SJCRH30 (cell line): ENCODE data around the gene MAPK11. TPM values are rescaled to one million over a fixed set of nuclear protein-coding genes. Genes with fewer than 3 reads are reported as not detected.

Experiments used
- DNase-seq, 2 experiments: peaks; one replicate each; pipeline ENCODE4 v3.0.0-alpha.2; 2015 to 2020
- H3K27ac ChIP-seq: fragments of 250-450 bp; sonication (Bioruptor Pico); 2 replicates; pipeline ENCODE4 v1.5.1; 2020; ENCODE audit warnings: mild to moderate bottlenecking, moderate library complexity
- H3K27me3 ChIP-seq: fragments of 250-450 bp; sonication (Bioruptor Pico); 2 replicates; pipeline ENCODE4 v1.5.1; 2020; ENCODE audit warnings: mild to moderate bottlenecking, moderate library complexity
- H3K36me3 ChIP-seq: fragments of 250-450 bp; sonication (Bioruptor Pico); 2 replicates; pipeline ENCODE4 v1.5.1; 2020; ENCODE audit warnings: mild to moderate bottlenecking, moderate library complexity
- H3K4me1 ChIP-seq: fragments of 250-450 bp; sonication (Bioruptor Pico); 2 replicates; pipeline ENCODE4 v1.5.1; 2020; ENCODE audit warnings: mild to moderate bottlenecking, moderate library complexity
- H3K4me3 ChIP-seq: fragments of 250-450 bp; sonication (Bioruptor Pico); 2 replicates; pipeline ENCODE4 v1.5.1; 2020; ENCODE audit warnings: mild to moderate bottlenecking, moderate library complexity
- H3K9me3 ChIP-seq: fragments of 250-450 bp; sonication (Bioruptor Pico); replicated peaks from 2 replicates; pipeline ENCODE4 v1.5.1; 2020; ENCODE audit warnings: mild to moderate bottlenecking, moderate library complexity
- total RNA-seq: library from RNA; depleted of rRNA; stranded (reverse); fragments of >200 nt; shearing (Covaris generic); gene quantifications from 2 replicates; pipeline ENCODE4 v1.2.3, GENCODE V29; 2014

Gene MAPK11
- total RNA-seq, 1 experiment from 2014 or later: 4.2 TPM

DNA sequence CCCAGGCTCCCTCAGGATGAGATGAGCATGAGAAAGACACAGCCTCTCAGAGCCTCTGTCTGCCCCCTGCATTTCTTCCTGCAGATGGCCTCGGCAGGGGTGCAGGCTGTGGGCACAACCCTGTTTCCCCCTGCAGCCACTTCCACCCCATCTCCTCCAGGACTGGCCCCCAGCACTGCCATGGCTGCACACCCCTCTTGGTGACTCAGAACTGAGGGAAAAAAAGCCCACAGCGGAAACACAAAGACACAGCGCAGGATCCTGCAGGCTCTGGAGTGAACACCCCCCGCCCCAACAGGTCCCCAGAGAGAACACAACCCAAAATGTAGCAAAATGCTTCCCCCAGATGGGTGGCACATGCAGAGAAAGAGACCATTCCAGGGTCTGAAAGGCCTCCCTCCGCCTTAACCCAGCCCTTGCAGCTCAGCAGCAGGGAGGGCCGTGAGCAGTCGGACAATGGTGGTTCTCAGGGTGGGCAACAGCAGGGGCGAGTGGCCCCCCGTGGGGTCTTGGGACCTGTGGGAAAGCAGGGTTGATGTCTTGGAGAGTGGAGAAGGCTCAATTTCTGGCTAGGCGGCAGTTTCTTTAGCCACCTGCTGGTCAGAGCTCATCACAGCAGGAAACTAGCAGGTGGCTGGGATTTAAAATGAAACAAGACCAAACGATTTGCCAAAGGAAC, 33.3 kb downstream of the MAPK11 start:
- Histone ChIP-seq H3K27me3 (no peaks in the 10 kb centered on the region), H3K4me3 (no peak overlapping the region), H3K36me3 (peaks cover 19% of the 10 kb centered on the region), H3K9me3 (no peaks in the 10 kb centered on the region), H3K27ac (no peak overlapping the region), H3K4me1 (no peaks in the 10 kb centered on the region; the same call in 1 of the 2 replicates)
- DNase-seq: peak in 1 of 2 experiments; percentile 61

- Histone ChIP-seq H3K4me3 (no peak overlapping the region), H3K4me1 (no peaks in the 10 kb centered on the region), H3K27ac (no peak overlapping the region), H3K9me3 (no peaks in the 10 kb centered on the region), H3K27me3 (no peaks in the 10 kb centered on the region), H3K36me3 (peaks cover 26% of the 10 kb centered on the region)
- no peak for DNase-seq
Measured at GRCh38 chr22:50233223-50233622, 37.0 kb downstream of the MAPK11 start.

DNA sequence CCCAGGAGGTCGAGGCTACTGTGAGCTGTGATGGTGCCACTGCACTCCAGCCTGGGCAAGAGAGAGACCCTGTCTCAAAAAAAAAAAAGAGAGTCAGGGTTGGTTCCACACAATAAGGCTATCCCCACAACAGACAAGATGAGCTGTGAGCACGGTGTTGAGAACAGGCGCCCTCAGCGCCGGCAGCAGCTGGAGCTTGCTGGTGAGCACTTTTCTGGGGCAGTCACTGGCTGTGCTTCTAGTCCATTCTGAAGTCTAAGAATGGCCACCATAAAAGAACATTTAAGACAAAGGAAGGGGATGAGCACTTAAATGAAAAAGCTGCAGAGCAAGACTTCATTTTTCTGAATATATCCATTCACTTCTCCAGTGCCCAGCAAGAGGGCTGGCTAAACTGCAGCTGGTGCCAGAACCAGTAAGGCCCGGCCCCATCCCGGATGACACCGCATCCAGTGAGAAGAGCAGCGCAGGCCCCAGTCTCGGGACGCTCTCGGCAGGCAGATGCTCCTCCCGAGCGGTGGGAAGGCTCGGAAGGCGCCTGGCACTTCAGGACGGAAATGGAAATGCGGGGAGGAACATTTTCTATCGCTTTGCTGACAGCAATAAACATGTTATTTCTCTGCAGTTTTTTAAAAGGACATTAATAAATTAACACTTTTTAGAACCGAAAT, 37.6 kb downstream of the MAPK11 start:
- DNase-seq: no peak
- no peak overlapping the region for H3K27ac ChIP-seq
- no peaks in the 10 kb centered on the region for H3K4me1 ChIP-seq
- H3K36me3 ChIP-seq: peaks cover 26% of the 10 kb centered on the region
- H3K27me3 ChIP-seq: no peaks in the 10 kb centered on the region
- H3K9me3 ChIP-seq: no peaks in the 10 kb centered on the region
- no peak overlapping the region for H3K4me3 ChIP-seq

- no peaks in the 10 kb centered on the region for H3K27me3 ChIP-seq
- peaks cover 25% of the 10 kb centered on the region for H3K36me3 ChIP-seq
- no peaks in the 10 kb centered on the region for H3K4me1 ChIP-seq
- DNase-seq: no peak
- no peak overlapping the region for H3K4me3 ChIP-seq
- no peak overlapping the region for H3K27ac ChIP-seq
- no peaks in the 10 kb centered on the region for H3K9me3 ChIP-seq
Measured at GRCh38 chr22:50229370-50229769, 40.8 kb downstream of the MAPK11 start.

GRCh38 chr22:50228366-50228765, 41.8 kb downstream of the MAPK11 start:
- no peak overlapping the region for H3K4me3 ChIP-seq
- H3K4me1 ChIP-seq: no peaks in the 10 kb centered on the region
- DNase-seq: no peak
- H3K9me3 ChIP-seq: no peaks in the 10 kb centered on the region
- H3K27ac ChIP-seq: no peak overlapping the region
- peaks cover 33% of the 10 kb centered on the region for H3K36me3 ChIP-seq
- no peaks in the 10 kb centered on the region for H3K27me3 ChIP-seq

DNA sequence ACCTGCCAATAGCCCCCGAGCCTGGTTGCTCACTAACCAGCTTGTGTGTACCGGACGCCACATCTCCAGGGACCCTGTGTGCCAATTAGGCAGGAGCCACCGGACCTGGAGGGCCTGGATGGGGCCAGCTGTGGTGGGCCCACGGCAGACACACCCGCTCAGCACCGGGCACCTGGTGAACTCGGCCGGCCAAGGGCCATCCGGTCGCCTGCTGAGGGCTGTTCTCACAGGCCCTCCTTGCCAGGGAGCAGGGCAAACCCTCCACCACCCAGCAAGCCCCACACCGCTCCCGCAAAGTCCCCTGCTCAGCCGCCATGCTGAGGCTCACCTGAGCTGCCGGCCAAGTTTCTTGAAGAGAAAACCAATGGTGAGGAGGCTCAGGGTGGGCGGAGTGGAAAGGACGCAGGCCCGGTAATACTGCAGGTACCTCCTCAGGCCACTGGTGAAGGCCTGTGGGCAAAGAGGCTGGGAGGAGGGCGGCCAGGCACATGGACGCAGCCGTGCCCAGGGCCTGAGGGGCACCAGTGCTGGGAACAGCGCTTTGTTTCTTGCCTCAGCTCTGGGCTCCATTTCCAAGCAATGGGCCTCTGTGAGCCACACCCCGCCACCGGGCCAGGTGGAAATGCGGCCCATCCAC, 42.5 kb downstream of the MAPK11 start:
- Histone ChIP-seq H3K4me1 (no peaks in the 10 kb centered on the region), H3K9me3 (no peaks in the 10 kb centered on the region), H3K27me3 (no peaks in the 10 kb centered on the region), H3K27ac (no peak overlapping the region), H3K36me3 (peaks cover 35% of the 10 kb centered on the region), H3K4me3 (no peak overlapping the region)
- peak in 1 of 2 experiments; percentile 4 for DNase-seq

DNA sequence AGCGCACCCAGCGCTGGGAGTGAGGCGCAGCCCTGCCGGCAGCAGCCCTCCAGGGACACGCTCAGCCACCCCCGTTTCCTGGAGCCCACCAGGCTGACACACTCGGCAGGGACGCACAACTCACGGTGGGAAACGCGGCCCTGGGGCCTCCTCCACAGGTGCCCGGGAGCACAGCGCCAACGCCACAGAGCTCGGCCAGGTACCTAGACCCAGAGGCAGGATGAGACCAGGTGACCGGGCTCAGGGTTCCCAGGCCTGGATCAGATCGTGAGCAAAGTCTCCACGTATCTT, 43.4 kb downstream of the MAPK11 start:
- Histone ChIP-seq H3K36me3 (peaks cover 39% of the 10 kb centered on the region), H3K4me1 (no peaks in the 10 kb centered on the region)
- no peak for DNase-seq

GRCh38 chr22:50226063-50226874, 43.9 kb downstream of the MAPK11 start:
- Histone ChIP-seq H3K4me1 (no peaks in the 10 kb centered on the region), H3K36me3 (peaks cover 45% of the 10 kb centered on the region), H3K27me3 (no peaks in the 10 kb centered on the region), H3K4me3 (no peak overlapping the region), H3K27ac (no peak overlapping the region), H3K9me3 (no peaks in the 10 kb centered on the region)
- DNase-seq: no peak

More for the DNA sequence above, 43.4 kb downstream of the MAPK11 start:
- Histone ChIP-seq H3K9me3 (no peaks in the 10 kb centered on the region), H3K27ac (no peak overlapping the region), H3K4me3 (no peak overlapping the region), H3K27me3 (no peaks in the 10 kb centered on the region)

DNA sequence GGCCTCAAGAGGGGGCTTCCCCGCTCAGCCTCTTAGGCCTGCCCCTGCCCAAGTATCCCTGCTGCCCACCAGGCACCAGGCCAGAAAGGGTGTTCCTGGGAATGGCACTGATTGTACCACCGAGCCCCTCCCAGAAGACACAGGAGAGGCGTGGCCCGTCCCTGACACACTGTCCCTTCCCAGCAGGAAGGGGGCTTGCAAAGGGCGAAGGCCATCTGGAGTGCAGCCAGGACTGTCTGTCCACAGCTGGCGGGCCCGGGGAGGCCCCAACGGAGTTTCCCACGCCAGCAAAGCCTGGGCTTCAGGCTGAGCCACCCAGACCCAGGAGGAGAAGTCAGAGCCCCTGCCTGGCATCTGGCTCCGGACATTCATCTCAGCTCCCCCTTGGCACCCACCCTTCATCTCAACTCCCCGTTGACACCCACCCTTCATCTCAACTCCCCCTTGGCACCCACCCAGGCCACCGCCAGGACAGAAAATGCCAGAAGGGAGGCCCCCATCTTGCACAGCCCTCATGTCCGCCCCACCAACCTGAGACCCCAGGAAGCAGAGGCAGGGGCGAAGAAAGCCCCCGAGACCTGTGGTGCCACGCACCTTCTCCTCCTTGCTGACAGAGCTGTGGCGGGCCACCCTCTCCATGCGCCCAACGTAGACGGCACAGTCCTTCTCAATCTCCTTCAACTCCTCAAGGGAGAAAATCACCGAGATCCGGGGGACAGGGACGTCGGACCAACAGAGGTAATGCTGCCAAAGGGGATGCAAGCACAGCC, 44.8 kb downstream of the MAPK11 start:
- no peak overlapping the region for H3K27ac ChIP-seq
- no peaks in the 10 kb centered on the region for H3K9me3 ChIP-seq
- peaks cover 51% of the 10 kb centered on the region for H3K36me3 ChIP-seq
- H3K27me3 ChIP-seq: no peaks in the 10 kb centered on the region
- H3K4me1 ChIP-seq: no peaks in the 10 kb centered on the region
- H3K4me3 ChIP-seq: no peak overlapping the region
- no peak for DNase-seq

DNA sequence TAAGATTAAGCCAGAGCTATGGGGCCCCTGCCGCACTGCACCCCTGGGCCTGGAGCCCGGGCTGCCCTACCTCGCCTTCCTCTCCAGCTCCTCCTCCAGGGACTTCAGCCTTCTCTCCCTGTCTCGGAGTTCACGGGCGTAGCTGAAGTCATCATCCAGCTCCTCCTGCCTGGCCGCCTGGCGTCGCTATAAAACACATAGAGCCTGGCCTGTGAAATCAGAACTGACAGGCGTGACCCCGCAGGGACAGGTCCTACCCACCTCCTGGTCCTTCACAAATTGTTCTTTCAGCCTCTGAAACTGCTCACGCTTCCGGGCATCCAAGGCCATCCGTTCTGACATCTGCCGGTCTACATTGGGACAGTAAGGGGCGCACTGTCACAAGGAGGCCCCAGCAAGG, 46.1 kb downstream of the MAPK11 start:
- Histone ChIP-seq H3K36me3 (peaks cover 59% of the 10 kb centered on the region), H3K27me3 (no peaks in the 10 kb centered on the region), H3K4me3 (no peak overlapping the region), H3K4me1 (no peaks in the 10 kb centered on the region), H3K27ac (no peak overlapping the region), H3K9me3 (no peaks in the 10 kb centered on the region)
- DNase-seq: no peak

DNA sequence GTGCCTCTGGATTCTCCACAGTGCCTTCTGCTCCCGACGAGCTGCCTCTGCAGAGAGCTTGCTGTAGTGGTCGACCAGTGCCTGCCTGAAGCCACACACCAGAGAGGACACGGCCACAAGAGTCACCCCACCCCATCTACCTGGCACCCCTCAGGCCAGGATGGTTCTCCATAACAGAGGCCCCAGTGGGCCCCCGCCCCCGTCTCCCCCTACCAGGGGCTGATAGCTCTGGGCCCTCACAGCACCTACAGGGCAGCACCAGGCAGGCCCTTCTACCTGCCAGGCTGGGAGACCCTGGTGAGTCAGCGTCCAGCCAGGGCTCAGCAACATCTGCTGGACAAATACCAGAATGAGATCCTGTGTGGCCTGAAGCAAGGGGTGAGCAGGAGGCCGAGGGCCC, 47.7 kb downstream of the MAPK11 start:
- no peak overlapping the region for H3K4me3 ChIP-seq
- DNase-seq: no peak
- no peaks in the 10 kb centered on the region for H3K4me1 ChIP-seq
- peaks cover 71% of the 10 kb centered on the region for H3K36me3 ChIP-seq
- no peaks in the 10 kb centered on the region for H3K27me3 ChIP-seq
- no peaks in the 10 kb centered on the region for H3K9me3 ChIP-seq
- no peak overlapping the region for H3K27ac ChIP-seq

GRCh38 chr22:50221410-50222300, 48.5 kb downstream of the MAPK11 start:
- no peak overlapping the region for H3K4me3 ChIP-seq
- H3K4me1 ChIP-seq: no peaks in the 10 kb centered on the region
- no peaks in the 10 kb centered on the region for H3K9me3 ChIP-seq
- DNase-seq: no peak
- H3K27me3 ChIP-seq: no peaks in the 10 kb centered on the region
- no peak overlapping the region for H3K27ac ChIP-seq
- peaks cover 77% of the 10 kb centered on the region for H3K36me3 ChIP-seq

- peaks cover 82% of the 10 kb centered on the region for H3K36me3 ChIP-seq
- no peak overlapping the region for H3K4me3 ChIP-seq
- no peaks in the 10 kb centered on the region for H3K9me3 ChIP-seq
- no peaks in the 10 kb centered on the region for H3K27me3 ChIP-seq
- no peaks in the 10 kb centered on the region for H3K4me1 ChIP-seq
- H3K27ac ChIP-seq: no peak overlapping the region
- no peak for DNase-seq
Measured at GRCh38 chr22:50220603-50221409, 49.4 kb downstream of the MAPK11 start.
